H1 (cell line): ENCODE measurements around the gene TBC1D25.

Source experiments
- BRCA1 ChIP-seq: IDR thresholded peaks from 2 replicates; pipeline ENCODE4 v1.6.1; 2012; ENCODE audit warnings: low read depth, low read length, improper control_type of control experiment
- EZH2 ChIP-seq: fragments of 200-600 bp; sonication (generic); IDR thresholded peaks from 2 replicates; pipeline ENCODE4 v1.7.1; 2012; ENCODE audit warnings: low read depth, mild to moderate bottlenecking, moderate library complexity, low read length, inconsistent platforms; ENCODE audit not compliant: severe bottlenecking
- GTF2F1 ChIP-seq: IDR thresholded peaks from 2 replicates; pipeline ENCODE4 v1.6.1; 2012; ENCODE audit warnings: low read depth, low read length, improper control_type of control experiment, borderline replicate concordance
- JUN ChIP-seq: IDR thresholded peaks from 2 replicates; pipeline ENCODE4 v1.6.1; 2011; ENCODE audit warnings: low read depth, mild to moderate bottlenecking, improper control_type of control experiment, low read length
- KDM1A ChIP-seq: fragments of 200-600, 300-600 bp; sonication (generic); IDR thresholded peaks from 2 replicates; pipeline ENCODE4 v1.7.1; 2016; ENCODE audit warnings: mild to moderate bottlenecking, low read length, borderline replicate concordance
- KDM4A ChIP-seq: IDR thresholded peaks from one replicate; pipeline ENCODE4 v1.7.1; 2012; ENCODE audit warnings: low read depth, mild to moderate bottlenecking, moderate library complexity, low read length, inconsistent platforms; ENCODE audit not compliant: severe bottlenecking
- POLR2A ChIP-seq, 2 experiments: IDR thresholded peaks; 1 replicate in 1 of 2; 2 replicates in 1 of 2; pipeline ENCODE4 v1.6.1; 2011; ENCODE audit warnings: low read depth in 2 of 2, low read length in 2 of 2, mild to moderate bottlenecking in 2 of 2; ENCODE audit errors: control extremely low read depth in 1 of 2
- POU5F1 ChIP-seq: IDR thresholded peaks from 2 replicates; pipeline ENCODE4 v1.6.1; 2011; ENCODE audit warnings: low read depth, mild to moderate bottlenecking, low read length, moderate library complexity
- SAP30 ChIP-seq: fragments of 300-600 bp; sonication (generic); IDR thresholded peaks from 2 replicates; pipeline ENCODE4 v1.7.1; 2012; ENCODE audit warnings: low read length, moderate library complexity, mild to moderate bottlenecking, inconsistent platforms; ENCODE audit not compliant: insufficient read depth, insufficient replicate concordance
- SIN3A ChIP-seq, 2 experiments: IDR thresholded peaks in 1 of 2; conservative IDR thresholded peaks in 1 of 2; 2 replicates each; pipeline ENCODE4 v1.6.1; 2011 to 2012; ENCODE audit warnings: low read length in 2 of 2, improper control_type of control experiment in 1 of 2, low read depth in 1 of 2, mild to moderate bottlenecking in 1 of 2
- SP1 ChIP-seq: IDR thresholded peaks from 2 replicates; pipeline ENCODE4 v1.6.1; 2011; ENCODE audit warnings: low read depth, low read length
- TBP ChIP-seq: IDR thresholded peaks from 2 replicates; pipeline ENCODE4 v1.6.1; 2011; ENCODE audit warnings: low read depth, low read length, improper control_type of control experiment
- YY1 ChIP-seq: IDR thresholded peaks from 2 replicates; pipeline ENCODE4 v1.6.1; 2011; ENCODE audit warnings: low read depth, mild to moderate bottlenecking, low read length
- TF ChIP-seq, protein P1 (sequence below), 3 experiments: IDR thresholded peaks; 1 replicate in 2 of 3; 2 replicates in 1 of 3; pipeline versions ENCODE4 v1.5.1 to v1.6.1; 2011; ENCODE audit warnings: low read length in 3 of 3, mild to moderate bottlenecking in 3 of 3, inconsistent platforms in 2 of 3, low read depth in 1 of 3, moderate library complexity in 1 of 3; ENCODE audit not compliant: insufficient read depth in 1 of 3; ENCODE audit errors: control extremely low read depth in 1 of 3

DNA sequence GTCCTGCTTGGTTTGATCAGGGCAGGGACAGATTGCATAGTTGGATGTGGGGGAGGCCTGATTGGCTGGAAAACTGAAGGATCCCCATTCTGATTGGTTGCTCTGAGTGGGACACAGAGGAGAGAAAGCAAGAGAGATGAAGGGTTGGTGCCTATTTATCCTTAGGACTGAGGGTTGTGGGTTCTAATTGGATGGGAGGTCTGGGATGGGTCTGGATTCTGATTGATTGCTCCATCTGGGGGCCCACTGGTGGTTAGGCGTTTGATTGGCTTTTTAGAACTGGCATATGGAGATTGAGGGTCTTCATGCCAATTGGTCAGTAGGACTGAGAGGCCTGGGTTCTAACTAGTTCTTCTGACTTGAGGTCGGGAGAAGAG is 18.6 kb upstream of the TBC1D25 start:
- TF ChIP-seq, protein P1, sequence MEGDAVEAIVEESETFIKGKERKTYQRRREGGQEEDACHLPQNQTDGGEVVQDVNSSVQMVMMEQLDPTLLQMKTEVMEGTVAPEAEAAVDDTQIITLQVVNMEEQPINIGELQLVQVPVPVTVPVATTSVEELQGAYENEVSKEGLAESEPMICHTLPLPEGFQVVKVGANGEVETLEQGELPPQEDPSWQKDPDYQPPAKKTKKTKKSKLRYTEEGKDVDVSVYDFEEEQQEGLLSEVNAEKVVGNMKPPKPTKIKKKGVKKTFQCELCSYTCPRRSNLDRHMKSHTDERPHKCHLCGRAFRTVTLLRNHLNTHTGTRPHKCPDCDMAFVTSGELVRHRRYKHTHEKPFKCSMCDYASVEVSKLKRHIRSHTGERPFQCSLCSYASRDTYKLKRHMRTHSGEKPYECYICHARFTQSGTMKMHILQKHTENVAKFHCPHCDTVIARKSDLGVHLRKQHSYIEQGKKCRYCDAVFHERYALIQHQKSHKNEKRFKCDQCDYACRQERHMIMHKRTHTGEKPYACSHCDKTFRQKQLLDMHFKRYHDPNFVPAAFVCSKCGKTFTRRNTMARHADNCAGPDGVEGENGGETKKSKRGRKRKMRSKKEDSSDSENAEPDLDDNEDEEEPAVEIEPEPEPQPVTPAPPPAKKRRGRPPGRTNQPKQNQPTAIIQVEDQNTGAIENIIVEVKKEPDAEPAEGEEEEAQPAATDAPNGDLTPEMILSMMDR (IDR thresholded peaks at IDR 0.05; ENCODE audit: control extremely low read depth in 1 of 3, insufficient read depth in 1 of 3, low read depth in 1 of 3, low read length in 3 of 3): no peak
- TF ChIP-seq GTF2F1: no peak
- no peak for TF ChIP-seq BRCA1
- TF ChIP-seq POU5F1: no peak
- no peak for TF ChIP-seq POLR2A (IDR thresholded peaks at IDR 0.05; ENCODE audit: control extremely low read depth in 1 of 2, low read depth in 2 of 2, low read length in 2 of 2)
- no peak for TF ChIP-seq JUN
- no peak for TF ChIP-seq EZH2
- TF ChIP-seq SAP30: no peak
- TF ChIP-seq YY1: no peak
- TF ChIP-seq SP1: peak; percentile 56; the same call in 1 of the 2 replicates
- TF ChIP-seq KDM1A: no peak
- TF ChIP-seq TBP: no peak
- no peak for TF ChIP-seq KDM4A
- TF ChIP-seq SIN3A (conservative IDR thresholded peaks at IDR 0.05 in 1 of 2, IDR thresholded peaks at IDR 0.05 in 1 of 2; ENCODE audit: low read depth in 1 of 2, low read length in 2 of 2): no peak
